Measurements from ENCODE around the gene OGDH.

The OGDH gene

GRCh38 chr7:44634187-44634838 is 27.9 kb downstream of the OGDH start:
- Histone ChIP-seq H3K9ac (ENCODE audit: low read depth, low read length) (no peak overlapping the region), H3K36me3 (ENCODE audit: insufficient read depth, low read length) (peaks cover 3% of the 10 kb centered on the region; the same call in 1 of the 2 replicates), H3K4me1 (ENCODE audit: insufficient read depth, low read length) (peaks cover 41% of the 10 kb centered on the region), H3K9me3 (ENCODE audit: control insufficient read depth, insufficient read depth, low read length) (no peaks in the 10 kb centered on the region)

GRCh38 chr7:44634839-44635591 is 28.6 kb downstream of the OGDH start:
- H3K4me1 ChIP-seq (ENCODE audit: insufficient read depth, low read length), result peaks cover 46% of the 10 kb centered on the region
- H3K36me3 ChIP-seq (ENCODE audit: insufficient read depth, low read length), result peaks cover 3% of the 10 kb centered on the region; the same call in 1 of the 2 replicates
- no peaks in the 10 kb centered on the region for H3K9me3 ChIP-seq (ENCODE audit: control insufficient read depth, insufficient read depth, low read length)
- no peak overlapping the region for H3K9ac ChIP-seq (ENCODE audit: low read depth, low read length)

GRCh38 chr7:44636041-44636584 is 29.7 kb downstream of the OGDH start:
- peaks cover 46% of the 10 kb centered on the region for H3K4me1 ChIP-seq (ENCODE audit: insufficient read depth, low read length)

GRCh38 chr7:44636926-44637325 is 30.5 kb downstream of the OGDH start:
- Histone ChIP-seq H3K36me3 (ENCODE audit: insufficient read depth, low read length) (peaks cover 3% of the 10 kb centered on the region; the same call in 1 of the 2 replicates), H3K9ac (ENCODE audit: low read depth, low read length) (no peak overlapping the region), H3K4me1 (ENCODE audit: insufficient read depth, low read length) (peaks cover 39% of the 10 kb centered on the region), H3K9me3 (ENCODE audit: control insufficient read depth, insufficient read depth, low read length) (no peaks in the 10 kb centered on the region)

More at GRCh38 chr7:44636041-44636584, 29.7 kb downstream of the OGDH start:
- H3K9me3 ChIP-seq (ENCODE audit: control insufficient read depth, insufficient read depth, low read length), result no peaks in the 10 kb centered on the region
- no peak overlapping the region for H3K9ac ChIP-seq (ENCODE audit: low read depth, low read length)
- H3K36me3 ChIP-seq (ENCODE audit: insufficient read depth, low read length), result peaks cover 3% of the 10 kb centered on the region; the same call in 1 of the 2 replicates

- peaks cover 3% of the 10 kb centered on the region; the same call in 1 of the 2 replicates for H3K36me3 ChIP-seq (ENCODE audit: insufficient read depth, low read length)
- H3K4me1 ChIP-seq (ENCODE audit: insufficient read depth, low read length), result peaks cover 37% of the 10 kb centered on the region
- H3K9ac ChIP-seq (ENCODE audit: low read depth, low read length), result no peak overlapping the region
- H3K9me3 ChIP-seq (ENCODE audit: control insufficient read depth, insufficient read depth, low read length), result no peaks in the 10 kb centered on the region
Measured at GRCh38 chr7:44637788-44638594, 31.6 kb downstream of the OGDH start.

GRCh38 chr7:44638611-44639557 is 32.5 kb downstream of the OGDH start:
- no peaks in the 10 kb centered on the region for H3K9me3 ChIP-seq (ENCODE audit: control insufficient read depth, insufficient read depth, low read length)
- H3K4me1 ChIP-seq (ENCODE audit: insufficient read depth, low read length), result peaks cover 37% of the 10 kb centered on the region
- peaks cover 3% of the 10 kb centered on the region; the same call in 1 of the 2 replicates for H3K36me3 ChIP-seq (ENCODE audit: insufficient read depth, low read length)
- peak overlapping the region; percentile 12; the same call in 1 of the 2 replicates for H3K9ac ChIP-seq (ENCODE audit: low read depth, low read length)

- Histone ChIP-seq H3K9me3 (ENCODE audit: control insufficient read depth, insufficient read depth, low read length) (no peaks in the 10 kb centered on the region), H3K36me3 (ENCODE audit: insufficient read depth, low read length) (peaks cover 3% of the 10 kb centered on the region; the same call in 1 of the 2 replicates), H3K9ac (ENCODE audit: low read depth, low read length) (peak overlapping the region; percentile 12; the same call in 1 of the 2 replicates), H3K4me1 (ENCODE audit: insufficient read depth, low read length) (peaks cover 37% of the 10 kb centered on the region)
Measured at GRCh38 chr7:44639671-44640321, 33.4 kb downstream of the OGDH start.

- Histone ChIP-seq H3K4me1 (ENCODE audit: insufficient read depth, low read length) (peaks cover 23% of the 10 kb centered on the region), H3K36me3 (ENCODE audit: insufficient read depth, low read length) (no peaks in the 10 kb centered on the region), H3K9ac (ENCODE audit: low read depth, low read length) (no peak overlapping the region), H3K9me3 (ENCODE audit: control insufficient read depth, insufficient read depth, low read length) (no peaks in the 10 kb centered on the region)
Measured at GRCh38 chr7:44643206-44643605, 36.8 kb downstream of the OGDH start.

GRCh38 chr7:44645254-44645653 is 38.8 kb downstream of the OGDH start:
- H3K4me1 ChIP-seq (ENCODE audit: insufficient read depth, low read length), result peaks cover 5% of the 10 kb centered on the region

GRCh38 chr7:44645696-44646095 is 39.3 kb downstream of the OGDH start:
- Histone ChIP-seq H3K9me3 (ENCODE audit: control insufficient read depth, insufficient read depth, low read length) (no peaks in the 10 kb centered on the region), H3K9ac (ENCODE audit: low read depth, low read length) (no peak overlapping the region), H3K4me1 (ENCODE audit: insufficient read depth, low read length) (peaks cover under 1% of the 10 kb centered on the region; the same call in 1 of the 2 replicates), H3K36me3 (ENCODE audit: insufficient read depth, low read length) (no peaks in the 10 kb centered on the region)

More at GRCh38 chr7:44645254-44645653, 38.8 kb downstream of the OGDH start:
- H3K36me3 ChIP-seq (ENCODE audit: insufficient read depth, low read length), result no peaks in the 10 kb centered on the region
- no peaks in the 10 kb centered on the region for H3K9me3 ChIP-seq (ENCODE audit: control insufficient read depth, insufficient read depth, low read length)
- H3K9ac ChIP-seq (ENCODE audit: low read depth, low read length), result no peak overlapping the region

GRCh38 chr7:44646176-44646920 is 39.9 kb downstream of the OGDH start:
- no peaks in the 10 kb centered on the region for H3K9me3 ChIP-seq (ENCODE audit: control insufficient read depth, insufficient read depth, low read length)
- no peaks in the 10 kb centered on the region for H3K36me3 ChIP-seq (ENCODE audit: insufficient read depth, low read length)
- no peaks in the 10 kb centered on the region for H3K4me1 ChIP-seq (ENCODE audit: insufficient read depth, low read length)
- H3K9ac ChIP-seq (ENCODE audit: low read depth, low read length), result no peak overlapping the region

GRCh38 chr7:44646921-44647636 is 40.7 kb downstream of the OGDH start:
- Histone ChIP-seq H3K9me3 (ENCODE audit: control insufficient read depth, insufficient read depth, low read length) (no peaks in the 10 kb centered on the region), H3K4me1 (ENCODE audit: insufficient read depth, low read length) (no peaks in the 10 kb centered on the region), H3K9ac (ENCODE audit: low read depth, low read length) (no peak overlapping the region), H3K36me3 (ENCODE audit: insufficient read depth, low read length) (no peaks in the 10 kb centered on the region)

All from ES-I3 (cell line).